ENCODE data around the gene PARG.

DNA sequence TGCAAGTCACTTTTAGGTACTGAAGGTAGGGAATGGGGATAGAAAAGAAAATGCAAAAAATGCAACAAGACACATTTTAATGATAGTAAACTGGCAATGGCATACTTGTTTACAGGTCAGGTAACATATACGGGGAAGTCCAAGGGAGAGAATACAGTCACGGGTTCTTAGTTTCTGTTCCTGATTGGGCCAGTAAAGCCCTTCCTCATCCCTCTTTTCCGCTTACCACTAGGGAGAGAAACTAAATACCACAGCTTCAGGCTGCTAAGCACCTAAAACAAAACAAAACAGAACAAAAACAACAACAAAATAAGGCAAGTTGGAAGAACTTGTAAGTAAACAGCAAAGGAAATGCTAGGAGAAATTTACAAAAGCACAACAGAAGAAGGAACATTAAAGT is 114.5 kb downstream of the PARG start:
- no peak for TF ChIP-seq CTCF (IDR thresholded peaks at IDR 0.05; ENCODE audit: borderline replicate concordance, extremely low read depth, low read length, poor library complexity, severe bottlenecking)
- TF ChIP-seq EZH2 (IDR thresholded peaks at IDR 0.05; ENCODE audit: borderline replicate concordance, low read depth, low read length, severe bottlenecking): no peak
